Brain pericyte (primary cell): ENCODE measurements around the gene STK10.
"Not testable (repeated sequence)": the region's sequence is repeated elsewhere in the genome, so short reads cannot be mapped to it uniquely, and the experiment has no call there.

Experiments used
- DNase-seq: peaks from one replicate; pipeline ENCODE4 v3.0.0-alpha.2; 2012; ENCODE audit warnings: low read depth, low spot score

Gene STK10

DNA sequence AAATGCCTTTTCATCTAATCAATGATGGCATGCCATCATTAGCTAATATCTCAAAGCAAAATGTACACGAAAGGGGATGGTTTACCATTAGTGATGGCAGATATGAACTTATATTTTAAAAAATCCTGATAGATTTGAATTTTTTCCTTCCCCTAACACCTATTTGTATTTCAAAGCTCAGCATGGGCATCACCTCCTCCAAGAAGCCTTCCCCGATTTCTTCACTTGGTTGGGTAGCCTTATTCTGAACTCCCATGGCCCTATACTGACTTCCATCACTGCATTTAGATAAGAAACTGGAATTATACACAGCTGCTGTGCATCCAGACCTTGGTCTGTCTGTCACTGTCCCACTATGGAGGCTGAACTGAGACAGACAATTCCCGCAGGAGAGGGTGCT lies 132.0 kb downstream of the STK10 start:
- DNase-seq: no peak

DNA sequence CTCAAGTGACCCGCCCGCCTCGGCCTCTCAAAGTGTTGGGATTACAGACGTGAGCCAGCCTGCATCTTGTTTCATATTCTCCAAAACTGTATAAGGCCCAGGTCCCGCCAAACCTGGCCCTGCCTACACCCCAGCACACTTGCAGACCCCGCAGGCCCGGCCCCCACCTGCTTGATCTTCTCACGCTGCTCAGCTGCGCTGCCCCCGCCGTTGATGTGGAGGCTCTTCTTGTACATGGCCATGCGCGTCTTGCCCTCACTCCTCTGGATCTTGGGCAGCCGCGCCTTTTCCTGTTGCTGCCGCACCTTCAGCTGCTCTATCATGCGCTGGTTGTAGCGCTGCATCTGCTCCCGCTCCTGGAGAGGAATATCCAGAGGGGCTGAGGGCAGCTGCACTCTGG lies 132.6 kb downstream of the STK10 start:
- no peak for DNase-seq

DNA sequence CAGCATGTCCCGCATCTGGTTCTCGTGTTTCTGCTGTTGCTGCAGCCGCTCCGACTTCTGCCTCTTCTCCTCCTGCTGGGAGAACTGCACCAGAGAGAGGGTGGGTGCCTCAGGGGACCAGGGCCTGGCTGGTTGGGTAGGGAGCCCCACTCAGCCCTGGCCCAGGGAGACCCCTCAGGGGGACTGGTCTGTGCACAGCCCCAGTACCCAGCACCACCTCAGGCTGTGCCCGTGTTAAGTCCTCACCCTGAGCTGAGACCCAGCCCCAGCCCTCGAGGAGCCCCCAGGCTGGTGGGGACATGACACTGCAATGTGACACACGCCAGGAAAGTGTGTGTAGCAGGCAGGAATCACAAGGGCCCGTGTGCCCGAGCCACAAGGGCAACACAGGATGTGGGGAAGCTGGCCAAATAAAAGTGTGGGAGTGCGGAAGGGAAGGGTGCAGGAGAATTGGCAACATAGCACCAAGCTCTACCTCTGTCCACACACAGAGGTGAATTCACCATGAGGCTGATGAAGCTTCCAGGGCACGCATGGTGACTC lies 133.3 kb downstream of the STK10 start:
- no peak for DNase-seq

DNA sequence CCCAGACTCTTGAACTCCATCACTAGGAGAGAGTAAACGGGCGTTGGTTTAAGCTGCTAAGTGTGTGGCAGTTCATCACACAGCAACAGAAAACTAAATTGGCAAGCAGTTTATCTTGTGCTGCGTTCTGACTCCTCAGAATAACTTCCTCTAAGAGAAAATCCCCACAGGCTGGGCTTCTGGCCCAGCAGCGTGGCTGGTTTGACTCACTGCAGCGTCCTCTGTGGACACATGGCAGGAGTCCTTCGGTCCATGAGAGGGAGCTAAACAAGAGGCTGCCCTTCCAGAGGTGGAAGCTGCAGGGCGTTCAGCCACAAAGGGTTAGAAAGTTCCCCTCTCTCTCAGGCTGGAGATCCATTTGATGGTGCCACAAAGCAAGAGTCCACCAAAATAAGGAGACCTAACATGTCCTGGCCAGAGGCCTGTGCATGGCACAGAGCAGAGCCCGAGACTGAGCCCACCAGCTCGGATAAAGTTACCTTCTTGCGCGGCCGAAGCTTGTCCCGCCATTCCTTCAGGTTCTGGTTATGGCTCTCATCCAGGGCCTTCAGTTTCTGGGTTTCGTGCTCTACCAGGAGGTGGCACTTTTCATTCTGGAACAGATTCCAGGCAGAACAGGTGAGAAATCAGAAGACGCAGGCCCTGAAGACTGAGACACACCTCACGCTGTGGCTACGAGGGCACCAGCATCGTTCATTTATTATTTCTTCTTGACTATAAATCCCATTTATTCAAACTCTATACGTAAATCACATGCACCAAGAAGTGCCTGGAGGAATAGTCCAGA lies 135.4 kb downstream of the STK10 start:
- DNase-seq: no peak

DNA sequence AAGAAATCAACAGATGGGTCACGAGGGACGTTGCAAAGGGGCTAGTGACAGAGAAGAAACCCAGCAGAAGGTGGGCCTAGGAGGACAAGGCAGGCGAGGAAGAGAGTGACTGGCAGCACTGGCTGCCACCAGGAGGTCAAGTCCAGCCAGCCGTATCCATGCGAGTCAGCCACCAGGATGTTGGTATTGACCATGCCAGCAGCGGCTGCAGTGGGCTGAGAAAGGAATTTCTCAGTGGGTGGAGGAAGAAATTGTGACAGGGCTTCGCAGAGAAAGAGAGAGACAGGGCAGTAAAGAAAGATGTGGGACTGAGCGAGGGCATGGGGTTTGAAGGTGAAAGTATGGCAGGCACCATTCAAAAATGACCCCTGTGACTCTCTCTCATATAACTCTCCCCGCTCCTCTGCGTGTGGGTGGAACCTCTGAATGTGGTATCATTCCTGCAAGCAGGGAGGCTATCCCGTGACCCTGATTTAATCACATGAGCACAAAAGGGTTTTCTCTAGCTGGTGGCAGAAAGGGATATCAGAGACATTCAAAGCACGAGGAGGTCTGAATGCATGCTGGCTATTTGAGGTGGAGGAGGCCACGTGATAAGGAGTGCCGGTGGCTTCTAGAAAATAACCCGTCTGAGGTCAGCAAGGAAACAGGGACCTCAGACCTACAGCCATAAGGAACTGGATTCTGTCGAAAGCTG lies 136.2 kb downstream of the STK10 start:
- DNase-seq: no peak

DNA sequence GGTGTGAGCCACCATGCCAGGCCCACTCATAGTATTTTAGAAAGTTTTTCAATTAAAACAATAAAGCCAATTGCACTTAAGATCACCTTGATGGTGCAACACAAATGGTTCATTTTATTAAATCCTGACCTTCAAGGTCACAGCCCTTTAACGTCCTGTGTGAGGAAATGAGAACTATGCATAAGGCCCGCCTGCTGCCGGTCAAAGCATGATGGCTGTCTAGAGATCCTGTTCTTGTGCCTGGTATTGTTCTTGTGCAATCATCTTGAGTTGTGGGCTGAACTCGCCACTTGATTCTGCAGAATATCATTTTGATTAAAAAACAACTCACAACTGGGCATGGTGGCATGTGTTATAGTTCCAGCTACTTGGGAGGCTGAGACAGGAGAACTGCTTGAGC lies 137.9 kb downstream of the STK10 start:
- DNase-seq: no peak

DNA sequence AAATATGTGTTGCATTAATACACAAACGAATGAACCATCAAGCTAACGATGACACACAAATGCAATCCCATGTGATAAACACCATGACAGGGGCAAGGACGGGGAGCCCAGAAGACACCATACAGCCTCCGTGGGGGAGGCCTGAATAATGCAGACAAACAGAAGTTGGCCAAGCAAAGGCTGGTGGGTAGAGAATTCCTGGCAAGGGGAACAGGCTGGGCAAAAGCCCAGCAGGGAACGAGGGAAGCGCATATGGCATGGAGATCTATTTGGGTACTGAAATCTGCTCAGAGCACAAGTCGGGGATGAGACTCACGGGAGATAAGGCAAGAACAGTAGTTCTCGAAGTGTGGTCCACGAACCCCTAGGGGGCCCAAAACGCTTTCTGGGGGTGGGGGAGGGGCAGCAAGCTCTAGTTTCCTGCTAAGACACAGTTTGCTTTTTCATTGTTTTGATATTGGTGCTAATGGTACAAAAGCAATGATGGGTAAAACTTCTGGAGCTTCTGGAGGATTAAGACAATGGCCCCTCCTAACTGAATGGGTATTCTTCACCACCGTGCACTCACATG lies 138.7 kb downstream of the STK10 start:
- DNase-seq: no peak

DNA sequence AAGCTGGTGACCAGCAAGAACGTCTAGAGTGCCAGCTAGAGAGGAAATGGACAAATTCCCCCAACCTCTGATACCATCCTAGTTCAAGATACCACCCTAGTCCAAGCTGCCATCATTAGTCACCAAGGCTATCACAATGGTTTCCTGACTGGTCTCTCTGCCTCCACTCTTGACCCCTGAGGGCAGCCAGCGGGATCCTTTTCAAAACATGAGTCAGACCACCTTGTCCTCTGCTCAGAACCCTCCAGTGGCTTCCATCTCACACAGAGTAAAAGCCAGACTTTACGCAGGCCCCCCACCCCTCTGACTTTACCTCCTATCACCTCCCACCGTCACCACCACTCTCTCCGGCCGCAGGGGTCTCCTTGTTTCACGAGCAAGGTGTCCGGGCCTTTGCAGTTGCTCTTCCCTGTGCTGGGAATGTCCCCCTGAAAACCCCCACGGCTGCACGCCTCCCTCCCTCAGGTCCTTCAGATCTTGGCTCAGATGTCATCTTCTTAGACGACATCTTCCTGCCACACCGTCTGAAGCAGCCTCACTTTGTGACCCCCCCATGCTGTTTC lies 139.4 kb downstream of the STK10 start:
- no peak for DNase-seq

DNA sequence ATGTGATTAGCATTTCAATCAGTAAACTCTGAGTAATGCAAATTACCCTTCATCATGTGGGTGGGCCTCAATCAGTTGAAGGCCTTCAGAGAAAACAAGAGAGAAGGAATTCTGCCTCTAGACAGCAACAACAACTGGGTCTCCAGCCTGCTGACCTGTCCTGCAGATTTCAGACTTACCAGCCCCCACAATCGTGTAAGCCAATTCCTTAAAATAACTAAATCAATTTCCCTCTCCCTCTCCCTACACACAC lies 139.9 kb downstream of the STK10 start:
- DNase-seq: no peak

DNA sequence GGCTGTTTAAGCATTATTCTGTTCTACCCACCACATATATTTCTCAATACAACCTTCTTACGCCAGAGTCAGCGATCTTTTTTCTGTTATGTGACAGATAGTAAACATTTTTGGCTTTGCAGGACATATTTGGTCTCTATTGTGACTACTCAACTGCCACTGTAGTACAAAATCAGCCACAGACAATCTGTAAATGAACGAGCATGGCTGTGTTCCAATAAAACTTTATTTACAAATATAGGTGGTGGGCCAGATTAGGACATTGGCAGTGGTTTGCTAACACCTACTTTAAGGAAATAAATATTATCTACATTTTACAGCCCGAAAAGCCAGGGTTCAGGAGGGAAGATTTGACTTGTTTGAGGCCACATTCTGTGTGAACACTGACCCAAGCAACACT lies 141.4 kb downstream of the STK10 start:
- no peak for DNase-seq

DNA sequence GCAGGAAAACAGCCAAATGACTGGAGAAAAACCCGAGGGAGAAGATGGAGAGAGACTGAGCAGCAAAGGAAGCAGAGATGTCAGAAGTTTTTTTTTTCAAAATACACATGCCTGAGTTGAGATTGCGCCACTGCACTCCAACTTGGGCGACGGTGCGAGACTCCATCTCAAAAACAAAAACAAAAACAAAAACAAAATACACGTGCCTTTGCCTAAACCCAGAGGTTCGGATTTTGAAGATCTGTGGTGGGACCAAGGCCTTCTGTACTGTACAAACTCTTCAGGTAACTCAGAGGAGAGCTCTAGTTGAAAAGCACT lies 142.8 kb downstream of the STK10 start:
- DNase-seq: no peak

DNA sequence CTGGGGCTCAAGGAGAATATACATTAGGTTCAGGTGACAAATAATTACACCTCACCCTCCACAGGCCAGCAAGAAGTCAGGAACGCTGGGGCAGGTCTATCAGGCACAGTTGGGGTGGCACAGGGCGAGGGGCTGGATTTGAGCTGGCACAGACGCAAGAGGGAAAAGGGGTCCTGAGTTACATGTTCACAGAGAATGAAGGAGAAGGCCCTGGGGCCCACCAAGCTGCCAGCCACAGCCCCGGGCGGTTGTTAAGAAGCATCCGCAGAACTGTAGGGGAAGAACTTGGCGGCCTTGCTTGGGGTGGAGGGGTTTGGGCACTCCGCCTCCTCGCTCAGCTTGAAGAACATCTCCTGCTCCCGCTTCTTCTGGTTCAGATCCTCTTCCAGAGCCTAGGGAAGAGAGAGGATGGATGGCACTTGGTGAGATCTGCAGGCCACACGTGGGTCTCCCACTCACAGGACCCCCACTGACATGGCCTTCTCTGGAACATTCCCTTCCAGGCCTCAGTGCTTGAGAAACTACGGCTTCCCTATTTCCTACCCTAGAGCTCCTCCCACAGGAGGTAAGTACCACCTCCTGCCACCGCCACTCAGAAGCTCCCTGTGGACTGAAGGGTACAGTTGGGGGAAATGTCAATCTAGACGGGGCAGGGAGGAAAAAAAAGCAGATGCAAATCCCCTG lies 143.3 kb downstream of the STK10 start:
- no peak for DNase-seq

DNA sequence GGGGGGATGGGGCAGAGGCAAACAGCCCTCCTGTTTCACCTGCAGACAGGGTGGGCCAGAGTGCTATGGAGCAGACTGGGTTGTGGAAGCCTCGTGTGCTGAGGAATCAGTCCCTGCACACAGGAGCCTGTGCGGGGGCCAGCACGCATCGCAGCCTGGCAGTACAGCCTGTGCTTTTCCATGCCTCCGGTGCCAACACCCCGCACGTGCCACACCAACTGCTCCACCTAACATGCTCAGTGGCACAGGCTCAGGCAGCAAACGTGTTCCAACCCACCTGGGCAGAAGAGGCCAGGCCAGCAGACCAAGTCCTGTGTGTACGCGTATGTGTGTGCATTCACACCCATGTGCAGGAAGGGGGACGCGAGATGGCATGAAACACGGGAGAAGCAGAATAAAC lies 144.2 kb downstream of the STK10 start:
- DNase-seq: no peak

DNA sequence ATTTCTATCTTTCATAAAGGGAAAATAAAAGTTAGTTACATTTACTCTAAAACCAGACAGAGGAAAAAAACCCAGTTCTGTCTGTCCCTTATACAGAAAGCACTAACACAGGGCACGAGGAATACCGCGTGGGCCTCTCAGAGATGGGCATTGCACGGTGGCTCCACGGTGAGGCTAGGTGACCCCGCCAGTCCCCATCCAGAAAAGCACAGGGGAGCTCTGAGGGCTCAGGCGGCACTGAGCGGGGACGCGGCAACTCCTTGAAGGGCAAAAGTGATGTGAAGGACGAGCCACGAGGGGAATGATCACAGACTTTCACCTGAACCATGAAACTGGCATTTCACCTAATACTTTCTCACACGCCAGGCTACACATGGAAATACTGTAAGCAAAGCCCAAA lies 145.8 kb downstream of the STK10 start:
- no peak for DNase-seq

DNA sequence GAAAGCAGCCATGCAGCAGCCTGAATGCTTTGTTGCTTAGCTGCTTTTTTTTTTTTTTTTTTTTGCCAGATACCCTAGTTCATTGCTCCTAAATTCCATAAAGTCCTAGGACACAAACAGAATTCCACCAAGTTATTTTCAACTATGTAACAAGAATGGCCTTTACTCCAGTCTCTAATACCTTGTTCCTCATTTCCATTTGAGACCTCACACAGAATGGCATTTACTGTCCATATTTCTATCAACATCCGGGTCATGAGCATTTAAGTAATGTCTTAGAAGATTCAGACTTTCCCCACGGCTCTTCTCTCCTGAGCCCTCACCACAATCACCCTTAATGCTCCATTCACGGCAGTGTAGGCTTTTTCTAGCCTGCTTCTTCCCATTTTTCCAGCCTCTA lies 149.9 kb downstream of the STK10 start:
- DNase-seq: no peak

DNA sequence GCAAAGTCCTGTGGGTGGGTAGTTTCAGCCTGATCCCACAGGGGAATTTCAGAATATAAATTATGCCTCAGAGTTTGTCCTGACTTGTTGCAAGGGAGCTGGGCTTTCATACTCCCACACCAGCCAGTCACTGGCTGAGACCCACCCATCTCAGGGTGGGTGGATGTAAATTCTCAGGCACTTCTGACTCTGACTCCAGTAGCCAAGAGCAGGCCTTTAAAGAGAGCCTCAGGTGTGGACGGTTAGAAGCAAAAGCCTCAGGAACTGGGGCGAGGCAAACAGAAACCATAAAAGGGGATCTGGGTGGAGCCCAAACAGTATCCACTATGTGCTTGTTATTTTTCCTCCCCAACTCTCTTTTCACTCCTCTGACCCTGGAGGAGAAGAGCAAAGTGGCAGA lies 153.0 kb downstream of the STK10 start:
- DNase-seq: no peak

DNA sequence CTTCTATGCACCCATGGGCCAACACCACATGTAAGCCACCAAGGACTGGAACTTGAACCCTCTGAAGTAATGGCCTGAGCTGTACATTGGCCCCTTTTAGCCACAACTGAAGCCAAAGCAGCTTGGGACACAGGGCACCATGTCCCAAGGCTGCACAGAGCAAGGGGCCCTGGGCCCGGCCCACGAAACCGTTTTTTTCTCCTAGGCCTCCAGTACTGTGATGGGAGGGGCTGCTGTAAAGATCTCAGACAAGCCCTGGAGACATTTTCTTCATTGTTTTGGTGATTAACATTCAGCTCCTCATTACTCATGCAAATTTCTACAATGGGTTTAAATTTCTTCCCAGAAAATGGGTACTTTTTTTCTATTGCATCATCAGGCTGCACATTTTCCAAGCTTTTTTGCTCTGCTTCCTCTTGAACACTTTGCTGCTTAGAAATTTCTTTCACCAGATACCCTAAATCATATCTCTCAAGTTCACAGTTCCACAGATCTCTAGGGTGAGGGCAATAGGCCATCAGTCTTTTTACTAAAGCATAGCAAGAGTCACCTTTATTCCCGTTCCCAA lies 156.0 kb downstream of the STK10 start:
- DNase-seq: no peak

DNA sequence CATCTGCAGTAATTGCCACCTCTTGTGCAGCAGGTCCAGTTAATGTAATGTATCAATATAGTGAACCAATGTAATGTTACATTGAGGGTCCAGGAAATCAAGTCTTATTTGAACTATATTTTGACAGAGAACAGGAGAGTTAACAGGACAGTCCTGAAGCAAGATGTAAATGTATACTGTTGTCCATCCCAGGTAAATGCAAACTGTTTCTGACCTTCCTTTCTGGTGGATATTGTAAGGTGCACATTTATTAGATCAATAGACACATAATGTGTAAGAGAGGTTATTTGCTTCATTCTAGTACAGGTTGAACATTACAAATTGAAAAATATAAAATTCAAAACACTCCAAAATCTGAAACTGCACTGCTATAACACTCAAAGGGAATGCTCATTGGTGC lies 158.1 kb downstream of the STK10 start:
- DNase-seq: no peak

DNA sequence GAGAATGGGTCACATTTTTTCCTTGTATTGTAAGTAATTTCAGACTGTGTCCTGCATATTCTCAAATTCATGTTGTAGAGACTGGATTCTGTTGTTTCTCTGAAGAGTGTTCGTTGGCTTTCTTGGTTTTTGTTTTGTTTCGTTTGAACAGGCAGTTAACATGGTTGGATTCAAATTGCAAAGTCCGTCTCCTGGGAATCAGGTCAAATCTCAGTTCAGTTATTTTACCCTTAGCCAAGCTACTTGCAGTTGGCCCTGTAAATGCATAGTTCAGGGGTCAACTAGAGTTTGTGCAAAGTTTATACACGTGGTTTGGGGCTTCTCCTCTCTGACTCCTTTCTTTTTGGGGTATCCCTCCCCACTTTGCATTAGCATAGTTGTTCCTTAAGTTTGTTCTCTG lies 159.9 kb downstream of the STK10 start:
- DNase-seq: no peak

DNA sequence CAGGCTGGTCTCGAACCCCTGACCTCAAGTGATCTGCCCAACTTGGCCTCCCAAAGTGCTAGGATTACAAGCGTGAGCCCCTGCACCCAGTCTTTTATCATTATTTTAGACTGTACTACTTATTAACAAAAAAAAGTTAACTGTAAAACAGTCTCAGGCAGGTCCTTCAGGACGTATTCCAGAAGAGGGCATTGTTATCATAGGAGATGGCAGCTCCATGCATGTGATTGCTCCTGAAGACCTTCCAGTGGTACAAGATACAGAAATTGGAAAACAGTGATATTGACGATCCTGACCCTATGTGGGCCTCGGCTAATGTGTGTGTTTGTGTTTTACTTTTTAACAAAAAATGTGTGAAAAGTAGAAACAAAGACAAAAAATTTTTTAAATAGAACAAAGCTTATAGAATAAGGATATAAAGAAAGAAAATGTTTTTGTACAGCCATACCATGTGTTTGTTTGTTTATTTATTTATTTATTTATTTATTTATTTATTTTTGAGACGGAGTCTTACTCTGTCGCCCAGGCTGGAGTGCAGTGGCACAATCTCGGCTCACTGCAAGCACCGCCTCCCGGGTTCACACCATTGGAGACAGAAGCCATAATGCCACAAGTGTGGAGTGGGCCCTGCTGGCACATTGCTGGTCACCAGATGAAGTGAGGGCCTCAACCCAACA lies 167.8 kb downstream of the STK10 start:
- not testable (repeated sequence) for DNase-seq

DNA sequence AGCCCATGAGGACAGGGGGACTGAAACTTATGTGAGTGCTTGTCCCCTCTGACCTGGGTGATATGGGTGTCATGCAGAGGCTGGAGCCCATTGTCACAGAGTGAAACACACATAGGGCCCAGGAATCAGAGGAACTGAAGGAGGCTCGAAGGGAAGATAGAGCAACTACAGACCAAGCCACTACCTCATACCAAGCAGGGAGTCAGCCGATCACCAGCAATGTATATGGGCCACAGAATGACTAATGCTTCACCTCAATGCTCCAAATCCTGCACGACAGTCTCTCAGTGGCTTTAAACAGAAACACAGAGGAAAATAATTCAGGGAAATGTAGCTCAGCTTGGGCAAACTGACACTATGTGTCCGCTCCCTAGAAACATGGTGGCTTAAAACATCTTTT lies 172.7 kb downstream of the STK10 start:
- no peak for DNase-seq
